ENCODE measurements around the gene PCYOX1L.

The PCYOX1L gene

GRCh38 chr5:149410071-149410470 is 52.2 kb downstream of the PCYOX1L start:
- DNase-seq: no peak

GRCh38 chr5:149410721-149411432 is 53.0 kb downstream of the PCYOX1L start:
- DNase-seq: no peak

- DNase-seq: no peak
Observed at GRCh38 chr5:149411738-149412519, 54.1 kb downstream of the PCYOX1L start.

GRCh38 chr5:149412783-149413476 is 55.1 kb downstream of the PCYOX1L start:
- DNase-seq: no peak

GRCh38 chr5:149413477-149414210 is 55.8 kb downstream of the PCYOX1L start:
- no peak for DNase-seq

GRCh38 chr5:149414405-149415065 is 56.7 kb downstream of the PCYOX1L start:
- DNase-seq: no peak

GRCh38 chr5:149415066-149415967 is 57.5 kb downstream of the PCYOX1L start:
- no peak for DNase-seq

GRCh38 chr5:149416987-149417710 is 59.3 kb downstream of the PCYOX1L start:
- no peak for DNase-seq

- no peak for DNase-seq
Observed at GRCh38 chr5:149417711-149418368, 60.0 kb downstream of the PCYOX1L start.

GRCh38 chr5:149418910-149419531 is 61.2 kb downstream of the PCYOX1L start:
- DNase-seq: no peak

Measured in activated CD8-positive, alpha-beta memory T cell treated with anti-CD3 and anti-CD28 coated beads for 24 hours (primary cell).